Keratinocyte (primary cell): ENCODE measurements around the gene NFATC3. TPM values are rescaled to one million over a fixed set of nuclear protein-coding genes. Genes with fewer than 3 reads are reported as not detected.

Experiments
- DNase-seq: peaks from one replicate; pipeline ENCODE4 v3.0.0-alpha.2; 2011; ENCODE audit warnings: low read depth, missing footprints, low spot score
- FAIRE-seq: peaks from 2 replicates; lab custom pipeline; 2011; peaks lifted over from hg19 to GRCh38; lab: Jason Lieb, UNC
- H2AFZ ChIP-seq: 2 replicates; pipeline ENCODE4 v1.6.0; 2012; ENCODE audit warnings: low read length, control low read depth, inconsistent platforms; ENCODE audit not compliant: control insufficient read depth
- H3K27ac ChIP-seq: 2 replicates; pipeline ENCODE4 v1.5.1; 2011; ENCODE audit warnings: low read length; ENCODE audit not compliant: control insufficient read depth, insufficient read depth
- H3K27me3 ChIP-seq: 3 replicates; pipeline ENCODE4 v1.6.0; 2011; ENCODE audit warnings: low read length; ENCODE audit not compliant: control insufficient read depth, insufficient read depth; ENCODE audit errors: extremely low read depth
- H3K36me3 ChIP-seq, 2 experiments: 2 replicates in 1 of 2; 3 replicates in 1 of 2; pipeline ENCODE4 v1.5.1; 2011; ENCODE audit warnings: low read length in 2 of 2, mild to moderate bottlenecking in 1 of 2; ENCODE audit not compliant: control insufficient read depth in 2 of 2, insufficient read depth in 2 of 2; ENCODE audit errors: extremely low read depth in 1 of 2
- H3K4me1 ChIP-seq: 3 replicates; pipeline ENCODE4 v1.5.1; 2011; ENCODE audit warnings: low read length; ENCODE audit not compliant: control insufficient read depth, insufficient read depth; ENCODE audit errors: extremely low read depth
- H3K4me2 ChIP-seq: 3 replicates; pipeline ENCODE4 v1.6.0; 2011; ENCODE audit warnings: low read depth, low read length; ENCODE audit not compliant: control insufficient read depth, insufficient read depth; ENCODE audit errors: extremely low read depth
- H3K4me3 ChIP-seq, 3 experiments: fragments of 200-600 bp in 1 of 3; sonication (generic) in 1 of 3; 2 replicates in 2 of 3; 3 replicates in 1 of 3; pipeline ENCODE4 v1.5.1; 2011 to 2016; ENCODE audit warnings: low read length in 3 of 3, mild to moderate bottlenecking in 3 of 3, control low read depth in 2 of 3, inconsistent platforms in 1 of 3, low read depth in 1 of 3, mixed read lengths in 1 of 3, mixed run types in 1 of 3, moderate library complexity in 1 of 3; ENCODE audit not compliant: control insufficient read depth in 2 of 3, insufficient read depth in 2 of 3; ENCODE audit errors: extremely low read depth in 1 of 3
- H3K79me2 ChIP-seq: 2 replicates; pipeline ENCODE4 v1.6.0; 2012; ENCODE audit warnings: low read length; ENCODE audit not compliant: control insufficient read depth, insufficient read depth
- H3K9ac ChIP-seq: 3 replicates; pipeline ENCODE4 v1.6.0; 2011; ENCODE audit warnings: low read length; ENCODE audit not compliant: control insufficient read depth, insufficient read depth; ENCODE audit errors: extremely low read depth
- H3K9me1 ChIP-seq: 3 replicates; pipeline ENCODE4 v1.6.0; 2011; ENCODE audit warnings: low read length; ENCODE audit not compliant: control insufficient read depth, insufficient read depth; ENCODE audit errors: extremely low read depth
- H3K9me3 ChIP-seq: 2 replicates; pipeline ENCODE4 v1.5.1; 2012; ENCODE audit warnings: low read depth, low read length; ENCODE audit not compliant: control insufficient read depth
- H4K20me1 ChIP-seq: 3 replicates; pipeline ENCODE4 v1.6.0; 2011; ENCODE audit warnings: low read length; ENCODE audit not compliant: control insufficient read depth, insufficient read depth; ENCODE audit errors: extremely low read depth
- EZH2 ChIP-seq: IDR thresholded peaks from one replicate; pipeline ENCODE4 v1.6.1; 2012; ENCODE audit warnings: inconsistent platforms, mild to moderate bottlenecking, low read length, moderate library complexity
- dilution Hi-C: fragments of 300-500 bp; cut with MboI; formaldehyde crosslinking; loops from one replicate; pipeline ENCODE4 v1.7.0; 2020; ENCODE audit warnings: low sequenced_read_pairs; ENCODE audit not compliant: extremely low pct_ligation_motif_present
- polyA plus RNA-seq, 5 experiments: library from polyadenylated mRNA; depleted of rRNA in 3 of 5; stranded (reverse) in 3 of 5; stranded (forward) in 1 of 5; unstranded in 1 of 5; fragments of >200 nt; gene quantifications; 1 replicate in 1 of 5; 2 replicates in 3 of 5; 3 replicates in 1 of 5; pipeline versions ENCODE4 v1.2.1 to v1.2.3, GENCODE V29; 2011 to 2012; ENCODE audit warnings: missing spikeins in 2 of 5, low read depth in 1 of 5, low replicate concordance in 1 of 5
- TF ChIP-seq, protein P1 (sequence below), 3 experiments: IDR thresholded peaks in 1 of 3; conservative IDR thresholded peaks in 1 of 3; optimal IDR thresholded peaks in 1 of 3; 2 replicates in 2 of 3; 3 replicates in 1 of 3; pipeline versions ENCODE3 to v1.5.1; 2011; ENCODE audit warnings: low read length in 3 of 3, mild to moderate bottlenecking in 3 of 3, moderate library complexity in 2 of 3, control low read depth in 1 of 3, inconsistent platforms in 1 of 3; ENCODE audit not compliant: insufficient read depth in 2 of 3; ENCODE audit errors: extremely low read depth in 1 of 3

The NFATC3 gene
- polyA plus RNA-seq, 1 donor (not counting 4 experiments of a cell fraction or from before 2014, with no cell fraction given), result 11.5 TPM

DNA sequence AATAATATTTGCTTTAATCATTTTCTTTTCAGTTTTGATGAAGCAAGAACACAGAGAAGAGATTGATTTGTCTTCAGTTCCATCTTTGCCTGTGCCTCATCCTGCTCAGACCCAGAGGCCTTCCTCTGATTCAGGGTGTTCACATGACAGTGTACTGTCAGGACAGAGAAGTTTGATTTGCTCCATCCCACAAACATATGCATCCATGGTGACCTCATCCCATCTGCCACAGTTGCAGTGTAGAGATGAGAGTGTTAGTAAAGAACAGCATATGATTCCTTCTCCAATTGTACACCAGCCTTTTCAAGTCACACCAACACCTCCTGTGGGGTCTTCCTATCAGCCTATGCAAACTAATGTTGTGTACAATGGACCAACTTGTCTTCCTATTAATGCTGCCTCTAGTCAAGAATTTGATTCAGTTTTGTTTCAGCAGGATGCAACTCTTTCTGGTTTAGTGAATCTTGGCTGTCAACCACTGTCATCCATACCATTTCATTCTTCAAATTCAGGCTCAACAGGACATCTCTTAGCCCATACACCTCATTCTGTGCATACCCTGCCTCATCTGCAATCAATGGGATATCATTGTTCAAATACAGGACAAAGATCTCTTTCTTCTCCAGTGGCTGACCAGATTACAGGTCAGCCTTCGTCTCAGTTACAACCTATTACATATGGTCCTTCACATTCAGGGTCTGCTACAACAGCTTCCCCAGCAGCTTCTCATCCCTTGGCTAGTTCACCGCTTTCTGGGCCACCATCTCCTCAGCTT is 105.8 kb downstream of the NFATC3 start:
- Histone ChIP-seq H3K9me1 (no peaks in the 10 kb centered on the region), H2AFZ (no peak overlapping the region), H3K4me2 (no peak overlapping the region), H3K9ac (no peak overlapping the region), H3K36me3 (peaks cover 3 to 7% of the 10 kb centered on the region in 2 experiments), H3K4me3 (no peak overlapping the region), H3K27ac (no peak overlapping the region), H3K4me1 (no peaks in the 10 kb centered on the region), H3K9me3 (no peaks in the 10 kb centered on the region), H3K27me3 (no peaks in the 10 kb centered on the region), H3K79me2 (no peaks in the 10 kb centered on the region), H4K20me1 (no peaks in the 10 kb centered on the region)
- DNase-seq (no peak), FAIRE-seq (no peak)
- dilution Hi-C loops, result no loop called here
- no peak for TF ChIP-seq EZH2
- TF ChIP-seq, protein P1, sequence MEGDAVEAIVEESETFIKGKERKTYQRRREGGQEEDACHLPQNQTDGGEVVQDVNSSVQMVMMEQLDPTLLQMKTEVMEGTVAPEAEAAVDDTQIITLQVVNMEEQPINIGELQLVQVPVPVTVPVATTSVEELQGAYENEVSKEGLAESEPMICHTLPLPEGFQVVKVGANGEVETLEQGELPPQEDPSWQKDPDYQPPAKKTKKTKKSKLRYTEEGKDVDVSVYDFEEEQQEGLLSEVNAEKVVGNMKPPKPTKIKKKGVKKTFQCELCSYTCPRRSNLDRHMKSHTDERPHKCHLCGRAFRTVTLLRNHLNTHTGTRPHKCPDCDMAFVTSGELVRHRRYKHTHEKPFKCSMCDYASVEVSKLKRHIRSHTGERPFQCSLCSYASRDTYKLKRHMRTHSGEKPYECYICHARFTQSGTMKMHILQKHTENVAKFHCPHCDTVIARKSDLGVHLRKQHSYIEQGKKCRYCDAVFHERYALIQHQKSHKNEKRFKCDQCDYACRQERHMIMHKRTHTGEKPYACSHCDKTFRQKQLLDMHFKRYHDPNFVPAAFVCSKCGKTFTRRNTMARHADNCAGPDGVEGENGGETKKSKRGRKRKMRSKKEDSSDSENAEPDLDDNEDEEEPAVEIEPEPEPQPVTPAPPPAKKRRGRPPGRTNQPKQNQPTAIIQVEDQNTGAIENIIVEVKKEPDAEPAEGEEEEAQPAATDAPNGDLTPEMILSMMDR (optimal IDR thresholded peaks at IDR 0.05 in 1 of 3, IDR thresholded peaks at IDR 0.05 in 1 of 3, conservative IDR thresholded peaks at IDR 0.05 in 1 of 3; ENCODE audit: extremely low read depth in 1 of 3, insufficient read depth in 2 of 3, low read length in 3 of 3), result no peak

- no peak for FAIRE-seq
- no peak for DNase-seq
- Histone ChIP-seq H3K36me3 (peaks cover 3 to 7% of the 10 kb centered on the region in 2 experiments), H3K9me1 (no peaks in the 10 kb centered on the region), H3K9me3 (no peaks in the 10 kb centered on the region), H3K27me3 (no peaks in the 10 kb centered on the region), H3K79me2 (no peaks in the 10 kb centered on the region), H4K20me1 (no peaks in the 10 kb centered on the region), H3K27ac (no peak overlapping the region), H3K4me3 (no peak overlapping the region), H3K4me2 (no peak overlapping the region), H2AFZ (no peak overlapping the region), H3K4me1 (no peaks in the 10 kb centered on the region), H3K9ac (no peak overlapping the region)
- TF ChIP-seq EZH2, result no peak
- dilution Hi-C loops, result no loop called here
These were observed 109.1 kb downstream of the NFATC3 start for GRCh38 chr16:68194251-68194650.
